G401.6 (cell line): Measurements from ENCODE around the gene PHYHIPL.

Experiments used
- FAIRE-seq: peaks from 2 replicates; lab custom pipeline; 2012; peaks lifted over from hg19 to GRCh38; lab: Jason Lieb, UNC

Gene PHYHIPL

DNA sequence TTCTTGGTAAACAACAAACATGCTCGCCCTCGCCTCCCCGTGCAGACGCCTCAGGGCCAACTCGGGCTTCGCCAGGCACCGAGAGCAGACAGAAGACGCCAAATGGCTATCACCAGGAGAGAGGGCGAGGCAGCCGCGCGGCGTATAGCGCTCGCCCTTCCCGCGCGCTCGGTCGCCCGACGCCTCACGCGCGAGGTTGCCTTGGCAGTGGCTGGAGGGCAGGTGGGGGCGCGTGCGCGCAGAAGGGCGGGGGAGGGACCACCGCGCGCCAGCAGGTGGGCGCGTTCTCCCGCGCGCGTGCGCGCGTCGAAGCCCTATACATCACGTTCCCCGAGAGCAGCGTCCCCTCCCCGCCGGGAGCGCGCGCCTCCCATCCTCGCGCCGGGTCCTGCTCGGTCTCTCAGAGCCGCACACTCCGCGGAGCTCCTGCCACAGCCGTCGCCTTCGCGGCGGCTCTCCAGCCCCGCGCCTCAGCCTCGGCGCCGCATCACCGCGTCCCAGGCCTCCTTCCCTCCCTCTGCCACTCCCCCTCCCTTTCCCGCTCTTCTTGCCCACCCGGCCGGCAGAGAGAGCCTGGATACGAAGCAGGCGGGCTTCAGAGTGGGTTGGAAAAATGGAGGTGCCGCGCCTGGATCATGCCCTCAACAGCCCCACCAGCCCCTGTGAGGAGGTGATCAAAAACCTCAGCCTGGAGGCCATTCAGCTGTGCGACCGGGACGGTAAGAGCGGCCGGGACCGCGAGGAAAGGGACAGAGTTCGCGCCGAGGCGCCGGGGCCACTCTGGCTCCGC lies at the start of gene PHYHIPL:
TSS of gene PHYHIPL (plus strand) at position 403 of the 790 bp plus-strand sequence. CDS start at position 614, 211 bp downstream.
- no peak for FAIRE-seq

DNA sequence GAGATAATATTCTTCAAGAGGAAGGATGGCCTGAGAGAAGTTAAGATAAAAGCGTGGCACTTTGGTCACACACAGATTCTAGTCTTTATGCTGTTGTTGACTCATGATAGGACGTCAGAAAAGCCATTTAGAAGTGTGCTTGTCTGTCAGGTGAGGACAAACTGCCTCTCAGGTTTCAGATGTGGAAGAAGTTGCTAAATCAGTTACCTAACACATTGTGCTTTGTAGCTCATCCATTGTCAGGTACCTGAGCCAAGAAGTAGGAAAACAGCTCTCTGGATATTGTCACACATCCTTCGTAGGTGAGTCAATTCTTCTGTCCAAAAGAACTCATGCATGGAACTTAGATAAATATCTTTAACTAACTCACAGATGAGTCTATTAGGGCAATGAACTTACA lies 49.5 kb upstream of the PHYHIPL start:
- no peak for FAIRE-seq

DNA sequence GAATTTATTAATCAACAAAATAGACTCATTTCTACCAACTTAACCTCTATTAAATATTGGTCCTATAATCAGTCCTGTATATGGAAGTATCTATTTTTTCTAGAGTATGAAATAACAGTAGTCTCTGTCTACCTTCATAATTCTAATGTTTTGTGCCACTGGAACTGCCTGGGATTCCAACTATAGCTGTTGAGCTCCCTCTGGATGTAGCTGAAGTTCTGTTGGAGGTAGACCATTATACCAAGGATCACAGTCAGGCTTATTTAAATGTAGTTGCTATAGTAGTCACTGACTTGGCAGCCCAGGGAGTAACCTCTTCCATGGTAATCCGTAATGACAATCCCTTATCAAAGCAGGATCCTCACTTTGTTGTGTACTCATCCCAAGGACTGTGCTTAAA lies 48.5 kb upstream of the PHYHIPL start:
- FAIRE-seq, result no peak

DNA sequence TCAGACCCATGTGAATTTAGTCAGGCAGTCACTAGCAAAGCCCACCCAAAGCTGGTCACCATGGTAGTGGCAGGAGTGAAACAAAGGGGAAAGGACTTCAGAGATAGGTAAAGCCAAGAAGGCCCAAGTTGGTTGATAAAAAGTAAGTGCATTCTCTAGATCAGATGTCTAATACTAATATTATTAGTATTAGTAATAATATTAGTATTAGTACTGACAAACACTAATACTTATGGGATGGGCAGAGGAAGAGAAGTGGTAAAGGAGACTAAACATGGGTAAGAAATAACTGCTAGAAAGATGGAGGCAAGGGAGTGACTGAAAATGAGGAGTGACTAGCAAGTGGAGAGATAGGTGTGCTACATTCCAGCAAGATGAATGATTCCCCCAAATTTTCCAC lies 46.6 kb upstream of the PHYHIPL start:
- FAIRE-seq, result no peak

DNA sequence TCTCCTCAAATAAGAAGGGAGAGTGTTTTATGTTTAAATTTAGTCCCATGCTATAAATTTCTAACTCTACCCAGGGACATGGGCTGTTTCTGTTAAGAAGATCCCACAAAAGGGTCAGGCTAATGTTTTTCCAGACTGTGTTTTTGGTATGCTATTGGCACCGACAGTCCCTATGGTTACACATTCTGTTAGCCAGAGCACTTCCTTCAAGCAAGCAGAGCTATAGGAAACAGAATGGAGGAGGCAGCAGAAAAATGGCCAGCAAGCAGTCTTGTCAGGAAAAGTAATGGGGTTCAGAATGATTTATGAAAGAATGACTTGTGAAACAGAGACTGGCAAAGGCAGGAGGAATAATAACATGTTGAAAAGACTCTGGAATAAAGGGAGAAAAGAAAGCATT lies 44.8 kb upstream of the PHYHIPL start:
- FAIRE-seq, result no peak

DNA sequence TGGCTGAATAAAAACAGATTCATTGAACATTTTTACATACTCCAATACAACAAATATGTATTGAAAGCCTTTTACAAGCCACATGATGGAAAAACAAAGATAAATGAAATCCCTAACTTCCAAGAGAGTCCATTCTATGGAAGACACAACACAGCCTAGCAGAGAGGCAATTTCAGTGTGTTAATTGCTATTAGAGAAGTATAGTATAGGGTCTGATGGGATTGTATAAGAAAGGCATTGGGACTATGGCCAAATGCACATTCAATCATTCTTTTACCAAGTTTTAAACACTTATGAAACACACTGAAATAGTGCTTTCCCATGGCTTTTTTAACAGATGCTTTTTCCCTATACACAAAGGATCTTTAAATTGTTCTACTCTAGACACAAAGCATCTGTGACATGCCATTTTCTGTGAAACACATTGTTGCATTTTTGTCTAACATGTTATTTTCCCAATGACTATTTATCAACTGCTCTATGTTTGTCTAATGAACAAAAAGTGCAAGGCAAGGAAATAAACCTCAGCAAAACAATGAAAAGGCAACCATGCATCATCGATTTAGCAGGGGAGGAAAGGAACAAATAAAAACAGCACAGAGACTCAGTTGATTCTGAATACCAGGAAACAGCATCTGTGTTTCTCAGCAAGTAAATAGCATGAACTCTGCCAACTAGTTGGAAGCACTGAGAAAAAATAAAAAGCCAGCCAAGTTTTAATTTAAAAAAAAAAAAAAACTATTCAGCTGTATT lies 42.4 kb upstream of the PHYHIPL start:
- no peak for FAIRE-seq

DNA sequence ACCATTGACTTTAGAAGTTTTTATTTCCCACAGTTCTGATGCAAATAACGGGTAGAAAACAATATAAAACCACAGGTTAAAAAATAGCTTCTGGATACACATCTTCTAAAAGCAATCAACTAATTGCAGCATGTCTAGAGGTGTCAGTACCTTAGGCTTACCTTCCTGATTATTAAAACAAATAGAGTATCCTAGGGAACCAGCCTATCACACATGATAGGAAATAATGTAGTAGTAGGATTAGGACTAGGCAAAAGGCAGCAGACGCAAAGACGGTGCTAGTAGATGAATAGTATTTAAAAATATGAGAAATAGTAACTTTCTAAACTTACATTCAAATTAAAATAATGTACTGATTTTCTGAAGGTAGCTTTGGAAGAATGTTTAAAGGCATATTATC lies 41.7 kb upstream of the PHYHIPL start:
- FAIRE-seq, result no peak

DNA sequence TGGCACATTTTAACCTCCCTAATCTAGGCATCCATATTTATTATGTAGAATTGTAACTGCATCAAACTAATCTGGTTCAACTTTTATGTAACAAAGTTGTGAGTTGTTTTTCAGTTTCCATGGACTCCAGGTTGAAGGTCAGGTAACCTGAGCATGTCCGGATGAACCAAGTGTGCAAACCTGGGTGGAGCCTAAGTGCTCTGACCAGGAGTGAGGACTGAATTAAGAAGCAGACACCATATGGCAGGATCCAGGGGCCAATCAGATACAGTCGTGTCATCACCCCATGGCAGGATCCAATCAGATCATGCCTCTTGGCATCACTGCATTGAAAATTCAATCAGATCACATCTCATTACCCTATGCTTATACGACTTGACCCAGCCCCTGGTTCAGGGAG lies 41.2 kb upstream of the PHYHIPL start:
- no peak for FAIRE-seq

DNA sequence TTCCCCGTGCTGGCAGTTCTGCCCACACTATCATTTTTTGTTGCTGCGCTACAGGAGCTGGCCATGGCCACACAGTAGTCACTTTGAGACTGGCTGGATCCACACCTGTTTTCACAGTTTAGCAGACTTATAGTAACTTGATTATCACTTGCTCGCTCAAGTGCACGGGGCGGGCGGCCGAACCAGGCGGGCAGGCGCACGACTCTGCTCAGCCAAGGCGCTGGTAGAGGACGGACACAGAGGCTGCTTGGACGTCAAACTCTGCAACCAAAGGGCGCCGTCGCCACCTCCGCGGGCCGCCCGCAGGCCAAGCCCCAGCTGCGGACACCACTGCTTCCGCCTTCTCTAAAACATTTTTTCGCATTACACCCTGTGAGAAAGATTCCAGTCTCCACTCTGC lies 38.4 kb upstream of the PHYHIPL start:
- no peak for FAIRE-seq

DNA sequence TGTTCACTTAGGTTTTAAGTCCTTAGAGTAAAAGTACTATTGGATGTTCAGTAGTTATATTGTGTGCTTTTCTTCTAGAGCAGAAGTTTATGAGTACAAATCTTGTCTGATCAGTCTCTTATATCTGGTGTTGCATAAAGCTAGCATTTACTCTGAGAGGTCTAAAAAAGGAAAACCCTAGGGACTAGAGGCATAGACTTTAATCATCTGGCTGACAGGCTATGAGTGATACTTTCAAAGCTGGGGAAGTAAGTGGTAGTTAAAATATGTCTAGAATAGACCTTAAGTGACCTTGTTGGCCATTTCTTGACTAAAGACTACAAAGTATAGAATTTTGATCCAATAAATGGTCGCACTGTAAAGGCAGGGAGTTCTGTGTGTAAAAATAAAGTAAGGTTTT lies 32.9 kb upstream of the PHYHIPL start:
- FAIRE-seq, result no peak

DNA sequence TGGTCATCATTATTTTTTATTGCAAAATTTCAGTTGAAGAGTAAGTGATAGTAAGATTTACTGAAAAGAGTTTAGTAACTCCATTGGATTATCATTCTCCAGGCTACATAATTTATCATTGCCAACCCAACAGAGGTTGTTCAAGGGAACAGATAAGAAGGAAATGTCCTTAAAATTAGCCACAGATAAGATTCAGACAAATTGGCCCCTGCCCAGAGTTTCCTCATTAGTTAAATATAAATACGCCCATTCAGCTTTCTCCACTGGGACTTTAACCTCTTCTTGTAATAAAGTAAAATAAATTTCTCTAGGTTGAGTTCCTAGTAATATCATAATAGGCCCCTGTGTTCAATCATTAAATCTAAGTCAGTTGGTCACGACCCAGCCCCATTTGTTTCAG lies 27.7 kb upstream of the PHYHIPL start:
- no peak for FAIRE-seq

DNA sequence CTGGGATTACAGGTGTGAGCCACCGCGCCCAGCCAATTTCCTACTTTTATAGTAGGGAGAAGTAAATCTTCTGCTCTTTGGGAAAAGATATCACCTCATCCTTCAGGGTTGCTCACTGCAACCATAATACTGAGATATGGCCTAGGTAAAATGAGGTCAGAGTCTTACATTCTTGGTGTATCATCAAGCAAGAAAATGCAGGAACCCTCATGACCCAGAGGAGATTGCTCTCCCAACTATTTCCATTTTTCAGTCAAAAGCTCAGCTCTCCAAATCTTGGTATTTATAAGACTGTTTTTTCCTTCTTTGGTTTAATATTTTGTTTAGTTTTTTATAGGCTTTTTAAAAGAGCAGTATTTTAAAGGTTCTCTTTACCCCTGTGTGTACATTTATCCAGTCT lies 20.9 kb upstream of the PHYHIPL start:
- no peak for FAIRE-seq

DNA sequence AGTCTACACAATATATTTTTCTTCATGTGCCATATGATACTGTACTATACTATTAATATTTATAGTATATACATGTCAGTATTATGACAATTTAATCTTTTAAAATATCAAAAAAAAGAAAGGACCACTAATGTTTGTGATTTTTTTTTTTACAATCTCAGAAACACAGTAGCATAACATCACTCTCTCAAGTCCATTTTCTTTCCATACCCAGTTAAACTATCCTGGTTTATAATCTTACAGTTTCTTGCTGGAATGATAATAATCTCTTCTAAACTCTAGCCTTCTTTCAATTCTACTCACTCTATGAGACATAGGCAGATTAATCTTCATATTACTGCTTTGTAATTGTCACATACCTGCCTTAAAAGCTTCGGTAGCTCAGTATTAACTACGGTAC lies 8.9 kb upstream of the PHYHIPL start:
- no peak for FAIRE-seq

DNA sequence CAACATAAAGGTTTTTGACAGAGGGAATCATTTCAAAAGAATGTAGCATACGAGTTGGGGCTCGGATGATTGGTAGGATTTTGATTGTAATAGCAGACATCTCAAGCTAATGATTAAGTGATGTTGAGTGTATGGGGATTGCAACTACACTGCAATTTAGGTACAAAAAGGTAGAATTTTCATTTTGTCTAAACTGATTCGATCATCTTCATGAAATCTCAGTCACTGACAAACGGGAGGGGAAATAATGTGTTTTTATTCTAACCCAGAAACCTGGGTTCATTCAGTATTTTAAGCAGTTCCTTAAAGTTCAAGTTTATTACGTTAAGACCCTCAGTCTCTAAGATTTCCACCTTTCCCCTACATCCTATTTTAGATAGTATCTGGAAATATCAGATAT lies 3.9 kb upstream of the PHYHIPL start:
- no peak for FAIRE-seq

DNA sequence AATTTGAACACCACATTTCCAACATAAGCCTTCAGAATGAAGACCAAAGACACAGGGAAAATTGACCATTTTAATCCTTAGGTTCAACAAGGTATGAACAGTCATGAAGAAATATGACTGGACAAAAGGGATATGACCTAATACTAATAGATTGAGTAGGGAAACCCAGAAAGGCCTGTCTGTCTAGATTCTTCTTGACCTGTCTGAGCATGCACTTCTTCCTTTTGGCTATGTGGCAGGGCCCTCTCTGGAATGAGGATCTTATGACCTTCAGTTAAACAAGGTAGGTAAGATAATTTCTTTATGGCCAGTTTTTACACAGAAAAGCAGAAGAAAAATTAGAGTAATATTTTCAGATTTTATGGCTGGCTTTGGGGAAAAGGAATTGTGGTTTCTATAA lies 3.0 kb upstream of the PHYHIPL start:
- FAIRE-seq, result no peak

DNA sequence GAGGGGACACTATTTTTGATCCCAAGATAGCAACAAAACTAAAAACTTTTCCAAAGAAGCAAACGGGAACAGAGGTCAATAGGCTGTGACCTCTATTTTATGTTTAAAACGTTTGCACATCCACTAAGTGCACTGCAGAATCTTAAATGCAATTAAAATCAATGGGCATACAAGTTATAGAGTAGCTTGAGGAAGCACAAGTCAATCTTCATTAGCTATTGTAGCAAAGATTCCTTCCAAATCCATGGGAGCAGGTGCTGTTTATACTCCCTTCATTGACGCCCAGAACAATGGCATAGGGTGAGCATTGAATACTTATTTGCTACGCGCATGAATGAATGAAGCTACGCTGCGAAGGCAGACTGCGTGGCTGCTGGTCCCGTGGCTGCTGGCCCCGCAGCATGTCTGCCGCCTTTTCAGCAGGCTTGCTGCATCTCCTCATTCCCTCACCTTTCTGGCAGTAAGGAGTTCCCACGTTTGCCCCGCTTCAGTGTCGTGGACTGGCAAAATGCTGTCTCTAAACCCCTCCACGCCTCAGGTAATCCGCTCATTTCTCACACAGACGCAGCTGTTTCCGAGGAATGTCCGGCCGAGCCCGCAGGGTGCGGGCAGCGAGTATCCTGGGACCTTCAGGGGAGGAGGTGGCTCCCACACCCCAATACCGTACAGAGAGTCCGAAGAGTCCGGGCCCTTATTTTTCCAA lies 754 bp upstream of the PHYHIPL start:
- FAIRE-seq, result no peak

DNA sequence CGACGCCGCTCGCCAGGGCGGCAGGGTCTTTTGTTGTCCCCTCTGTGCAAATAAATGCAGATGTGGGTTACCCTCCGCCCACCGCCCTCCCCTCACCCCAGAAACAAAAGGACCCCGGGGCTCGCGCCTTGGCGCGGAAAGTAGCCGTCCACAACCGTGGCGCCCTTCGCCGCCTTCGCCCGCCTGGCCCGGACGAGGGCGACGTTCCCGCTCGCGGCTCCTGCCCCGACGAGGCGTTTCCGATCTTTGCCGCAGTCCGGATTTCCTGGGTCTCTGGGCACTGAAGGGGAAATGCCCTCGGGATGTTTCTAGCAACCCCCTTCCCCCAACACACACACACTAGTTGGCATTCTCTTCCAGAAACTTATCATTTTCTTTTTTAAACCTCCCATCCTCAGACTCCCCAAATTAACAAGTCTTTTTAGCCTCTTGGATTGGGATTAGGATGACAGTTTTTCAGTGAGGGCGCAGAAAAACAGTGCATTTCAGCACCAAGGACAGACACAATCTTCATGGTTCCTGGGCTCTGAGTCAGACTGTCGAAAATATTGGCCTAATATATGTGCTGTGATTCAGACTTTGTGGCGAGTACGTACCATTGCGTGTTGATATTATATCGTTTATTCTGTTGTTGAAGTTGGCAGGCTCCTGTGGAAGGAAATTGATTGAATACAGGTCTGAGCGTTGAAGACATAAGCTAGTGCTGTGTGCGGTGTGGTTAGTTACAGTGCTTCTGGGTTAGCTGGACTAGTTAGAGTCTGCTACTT lies 771 bp downstream of the PHYHIPL start:
- no peak for FAIRE-seq

DNA sequence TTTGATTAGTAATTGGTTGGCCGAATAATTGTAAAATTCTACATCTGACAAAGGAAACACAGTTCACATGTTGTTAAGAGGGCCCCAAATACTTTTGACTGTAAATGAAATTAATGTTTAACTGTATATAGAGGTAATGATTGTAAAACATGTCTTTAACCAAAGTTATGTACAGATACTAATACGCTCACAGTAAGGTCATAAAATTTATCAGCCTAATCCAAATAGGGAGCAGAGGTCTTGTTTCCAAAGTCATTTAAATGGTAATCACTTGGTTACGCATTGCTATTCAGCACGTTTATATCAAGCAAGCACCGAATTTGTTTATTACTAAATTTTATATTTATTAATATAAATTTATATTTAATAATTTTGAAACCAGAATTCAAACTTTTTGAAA lies 1.4 kb downstream of the PHYHIPL start:
- FAIRE-seq, result no peak

DNA sequence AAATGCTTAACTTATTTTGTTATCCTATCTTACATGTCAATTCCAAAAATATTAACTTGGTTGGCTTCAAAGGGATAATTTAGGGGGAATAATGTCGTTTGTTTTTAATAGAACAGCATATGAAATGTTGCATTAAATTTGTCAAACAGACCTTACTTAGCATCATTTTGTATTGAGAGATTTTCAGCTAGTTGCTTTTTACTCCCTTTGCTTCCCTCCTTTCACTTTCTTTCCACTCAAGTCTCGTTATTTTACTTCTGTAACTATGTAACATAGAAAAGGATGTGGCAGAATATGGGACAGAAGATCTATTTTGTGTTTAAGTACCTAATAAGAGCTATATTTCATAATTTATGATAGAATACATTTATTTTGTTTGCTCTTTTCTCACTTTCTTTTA lies 2.6 kb downstream of the PHYHIPL start:
- FAIRE-seq, result no peak

DNA sequence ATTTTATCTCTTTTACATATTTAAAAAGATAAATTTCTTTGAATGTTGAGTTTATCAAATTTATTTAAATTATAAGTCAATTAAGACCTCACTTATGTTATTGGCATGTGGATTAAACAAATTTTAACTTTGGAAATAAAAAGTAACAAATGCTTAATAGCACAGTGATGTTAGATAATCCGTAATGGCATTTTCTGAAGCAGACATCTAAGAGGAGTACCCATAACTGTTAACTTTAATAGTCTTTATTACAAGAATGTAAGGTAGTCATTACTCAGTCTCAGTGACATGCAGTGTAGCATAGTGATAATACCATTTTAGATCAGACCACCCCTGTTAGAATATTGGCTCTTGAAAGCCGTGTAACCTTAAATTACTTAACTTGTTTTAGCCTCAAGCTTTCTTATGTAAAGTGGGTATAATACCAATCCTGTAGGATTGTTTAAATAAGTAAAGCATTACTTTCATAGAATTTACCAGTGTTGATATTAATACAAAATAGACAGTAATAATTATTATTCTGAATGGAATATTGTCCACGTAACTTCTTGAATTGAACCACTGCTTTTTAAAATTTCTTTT lies 4.3 kb downstream of the PHYHIPL start:
- FAIRE-seq, result no peak

DNA sequence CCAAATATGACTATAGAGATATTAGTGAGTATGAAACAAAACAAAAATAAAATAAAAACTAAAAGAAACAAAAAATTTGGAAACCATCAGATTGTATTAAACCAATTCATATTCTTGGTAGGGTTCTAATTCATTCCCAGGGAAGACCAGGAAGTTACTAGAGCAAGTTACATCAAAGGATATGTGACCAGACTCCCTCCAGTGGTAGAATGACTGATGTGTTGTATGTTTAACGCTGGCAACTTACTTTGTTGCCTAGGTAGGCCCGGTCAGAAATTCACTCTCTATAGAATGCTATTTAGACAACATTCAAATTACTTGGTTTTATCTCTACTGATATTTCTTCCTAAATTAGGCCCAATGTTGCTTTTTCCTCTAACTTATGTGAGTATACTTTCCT lies 5.2 kb downstream of the PHYHIPL start:
- FAIRE-seq, result peak; percentile 82

DNA sequence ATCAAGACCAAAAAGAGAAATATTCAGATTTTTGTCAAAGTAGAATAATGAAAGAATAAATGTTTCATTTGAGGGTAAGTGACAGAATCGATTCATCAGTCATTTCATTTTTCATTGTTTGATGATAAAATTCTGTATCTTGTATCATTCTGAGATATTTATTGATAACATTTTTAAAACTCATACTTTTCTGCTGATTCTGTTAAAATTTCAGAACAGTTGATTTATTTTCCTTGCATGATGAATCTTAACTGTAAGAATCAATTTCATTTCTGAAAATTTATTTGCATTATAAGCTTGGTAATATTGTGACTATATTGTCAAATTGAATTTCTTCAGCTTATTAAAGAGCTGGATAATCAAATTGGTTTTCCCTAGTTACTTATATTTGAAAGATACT lies 13.9 kb downstream of the PHYHIPL start:
- no peak for FAIRE-seq
